Hepatocyte (in vitro differentiated cells): Measurements from ENCODE around the gene PCBD1.

Experiments used
- CTCF ChIP-seq: fragments of 200-600 bp; sonication (generic); IDR thresholded peaks from 2 replicates; pipeline ENCODE4 v1.5.1; 2016; ENCODE audit warnings: antibody characterized with exemption, mild to moderate bottlenecking; ENCODE audit not compliant: poor library complexity
- EZH2 ChIP-seq: fragments of 200-600 bp; sonication (generic); IDR thresholded peaks from 2 replicates; pipeline ENCODE4 v1.6.1; 2016; ENCODE audit warnings: antibody characterized with exemption, mild to moderate bottlenecking, borderline replicate concordance
- EZH2phosphoT487 ChIP-seq: fragments of 200-600 bp; sonication (generic); IDR thresholded peaks from one replicate; pipeline ENCODE4 v1.6.1; 2018; ENCODE audit warnings: antibody characterized with exemption, mild to moderate bottlenecking, low read depth, moderate library complexity; ENCODE audit not compliant: unreplicated experiment, severe bottlenecking

- TF ChIP-seq CTCF (no peak), EZH2 (no peak), EZH2phosphoT487 (no peak)
These were observed 24.2 kb upstream of the PCBD1 start for GRCh38 chr10:70912556-70912955.
